GM06990 (cell line): Measurements from ENCODE around the gene PPFIA1.

Source experiments
- DNase-seq: peaks from one replicate; pipeline ENCODE4 v3.0.0-alpha.2; 2011; ENCODE audit not compliant: insufficient read length; ENCODE audit errors: extremely low read depth
- H3K27me3 ChIP-seq: replicated peaks from 2 replicates; pipeline ENCODE4 v1.6.0; 2011; ENCODE audit warnings: low read length; ENCODE audit not compliant: control insufficient read depth, insufficient read depth
- H3K36me3 ChIP-seq: 2 replicates; pipeline ENCODE4 v1.5.1; 2011; ENCODE audit warnings: low read length; ENCODE audit not compliant: control insufficient read depth, insufficient read depth
- H3K4me3 ChIP-seq: replicated peaks from 2 replicates; pipeline ENCODE4 v1.5.1; 2011; ENCODE audit warnings: low read depth, mild to moderate bottlenecking, control low read depth, low read length
- CTCF ChIP-seq: IDR thresholded peaks from 2 replicates; pipeline ENCODE4 v1.5.1; 2011; ENCODE audit warnings: low read length, control low read depth, mild to moderate bottlenecking, inconsistent platforms; ENCODE audit not compliant: insufficient read depth, poor library complexity, severe bottlenecking

The PPFIA1 gene

DNA sequence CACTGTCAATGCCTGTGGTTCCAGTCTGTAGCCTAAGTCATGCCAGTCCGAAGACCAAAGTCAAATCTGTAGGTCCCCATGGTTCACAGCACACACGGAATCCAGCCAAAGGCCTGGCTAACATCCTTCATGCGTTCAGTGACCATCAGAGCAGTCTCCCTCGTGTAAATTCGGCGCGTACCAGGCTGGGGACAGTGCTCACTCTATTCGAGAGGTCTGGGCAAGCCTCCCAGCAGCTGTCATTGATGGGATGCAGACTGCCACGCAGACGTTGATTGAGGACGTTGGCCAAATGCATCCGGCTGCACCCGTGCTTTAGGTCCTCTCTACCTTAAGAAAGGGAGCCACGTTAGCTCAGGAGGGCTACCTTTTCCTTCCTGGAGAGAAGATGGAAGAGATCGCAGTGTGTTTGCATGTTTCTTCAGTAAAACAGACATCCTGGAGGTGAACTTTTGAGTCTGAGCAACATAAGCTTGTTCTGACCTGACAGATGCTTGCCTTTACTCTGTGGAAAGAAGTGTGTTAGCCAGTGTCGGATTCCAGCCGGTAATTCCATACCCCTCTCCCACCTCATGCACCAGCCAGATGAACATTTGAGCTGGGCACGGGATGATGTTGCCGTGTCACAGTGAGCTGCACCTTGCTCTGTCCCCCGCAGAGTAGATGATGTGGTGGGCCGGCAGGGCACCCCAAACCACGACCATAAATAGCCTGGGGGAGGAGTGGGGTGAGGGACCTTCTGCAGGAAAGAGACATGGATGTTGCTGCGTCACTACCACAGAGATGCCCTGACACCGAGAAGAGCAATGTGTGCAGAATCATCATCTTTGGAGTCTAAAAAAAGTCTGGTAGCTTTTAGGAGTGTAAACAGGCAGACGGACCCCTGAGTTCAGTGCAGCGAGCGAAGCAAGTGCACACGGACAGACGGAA is 140.1 kb downstream of the PPFIA1 start:
- H3K4me3 ChIP-seq: no peak overlapping the region
- no peaks in the 10 kb centered on the region for H3K27me3 ChIP-seq
- no peaks in the 10 kb centered on the region; the same call in 1 of the 2 replicates for H3K36me3 ChIP-seq
- DNase-seq: no peak
- no peak for TF ChIP-seq CTCF

DNA sequence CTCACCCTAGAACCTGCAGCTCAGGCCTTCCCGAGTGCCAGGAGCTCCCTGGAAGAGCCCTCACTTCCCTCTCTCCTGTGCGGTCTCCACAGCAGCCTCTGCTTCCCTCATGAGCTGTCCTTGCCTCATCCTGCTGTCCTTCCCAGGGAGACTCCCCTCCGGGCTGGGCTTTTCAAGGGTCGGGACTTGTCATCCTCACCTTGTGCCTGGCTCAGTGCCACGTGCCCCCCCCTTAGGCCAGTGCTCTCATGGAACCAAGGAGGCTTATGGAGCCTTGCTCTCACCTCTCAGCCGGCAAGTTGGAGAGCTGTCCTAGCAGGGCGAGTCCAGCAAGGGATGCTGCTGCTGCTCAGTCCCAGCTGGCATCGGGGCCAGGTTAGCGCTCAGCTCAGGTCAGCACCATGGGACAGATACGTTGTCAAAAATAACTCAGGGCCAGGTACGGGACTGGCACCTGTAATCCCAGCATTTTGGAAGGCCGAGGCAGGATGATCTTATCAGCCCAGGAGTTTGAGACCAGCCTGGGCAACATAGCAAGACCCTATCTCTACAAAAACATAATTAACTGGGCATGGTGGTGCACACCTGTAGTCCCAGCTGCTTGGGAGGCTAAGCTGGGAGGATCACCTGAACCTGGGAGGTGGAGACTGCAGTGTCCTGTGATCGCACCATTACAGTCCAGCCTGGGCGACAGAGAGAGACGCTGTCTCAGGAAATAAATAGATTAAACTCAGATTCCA is 141.4 kb downstream of the PPFIA1 start:
- Histone ChIP-seq H3K4me3 (no peak overlapping the region), H3K36me3 (no peaks in the 10 kb centered on the region; the same call in 1 of the 2 replicates), H3K27me3 (no peaks in the 10 kb centered on the region)
- TF ChIP-seq CTCF: no peak
- DNase-seq: no peak

GRCh38 chr11:70413151-70413550 is 142.7 kb downstream of the PPFIA1 start:
- no peaks in the 10 kb centered on the region for H3K27me3 ChIP-seq
- no peaks in the 10 kb centered on the region for H3K36me3 ChIP-seq
- DNase-seq: no peak
- H3K4me3 ChIP-seq: no peak overlapping the region
- TF ChIP-seq CTCF: no peak

DNA sequence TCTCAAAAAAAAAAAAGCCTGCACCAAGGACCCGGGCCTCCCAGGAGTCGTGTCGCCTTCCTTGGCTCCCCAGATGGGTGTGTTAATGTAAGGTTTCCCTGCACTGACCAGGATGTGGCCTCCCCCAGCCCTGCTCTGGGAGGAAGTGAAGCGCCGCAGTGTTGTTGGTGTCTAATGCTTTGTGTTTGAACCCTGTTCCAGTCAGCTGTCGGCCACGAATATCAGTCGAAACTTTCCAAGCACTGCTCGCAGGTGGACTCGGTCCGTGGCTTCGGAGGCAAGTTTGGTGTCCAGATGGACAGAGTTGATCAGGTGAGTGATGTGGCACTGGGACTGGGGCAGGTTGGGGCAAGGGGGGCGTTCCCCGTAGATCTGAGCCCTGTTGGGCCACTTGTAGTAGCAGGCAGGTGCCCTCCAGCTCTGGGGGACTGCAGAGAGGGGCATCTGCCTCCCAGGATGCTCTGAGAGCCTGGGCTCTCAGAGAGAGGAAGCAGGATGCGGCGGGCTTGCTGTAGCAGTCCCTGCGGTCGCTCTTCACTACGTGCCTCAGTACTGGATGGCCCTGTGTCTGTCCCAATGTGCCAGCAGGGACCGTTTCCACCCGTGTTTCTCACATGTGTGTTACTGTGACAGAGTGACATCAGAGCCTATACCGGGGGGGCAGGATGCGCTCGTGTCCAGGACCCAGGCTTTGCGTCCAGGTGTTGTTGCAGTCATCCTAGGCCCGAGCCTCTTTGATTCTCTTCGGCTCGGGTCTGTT is 144.0 kb downstream of the PPFIA1 start:
- TF ChIP-seq CTCF: no peak
- Histone ChIP-seq H3K27me3 (no peaks in the 10 kb centered on the region), H3K4me3 (no peak overlapping the region), H3K36me3 (no peaks in the 10 kb centered on the region)
- no peak for DNase-seq

DNA sequence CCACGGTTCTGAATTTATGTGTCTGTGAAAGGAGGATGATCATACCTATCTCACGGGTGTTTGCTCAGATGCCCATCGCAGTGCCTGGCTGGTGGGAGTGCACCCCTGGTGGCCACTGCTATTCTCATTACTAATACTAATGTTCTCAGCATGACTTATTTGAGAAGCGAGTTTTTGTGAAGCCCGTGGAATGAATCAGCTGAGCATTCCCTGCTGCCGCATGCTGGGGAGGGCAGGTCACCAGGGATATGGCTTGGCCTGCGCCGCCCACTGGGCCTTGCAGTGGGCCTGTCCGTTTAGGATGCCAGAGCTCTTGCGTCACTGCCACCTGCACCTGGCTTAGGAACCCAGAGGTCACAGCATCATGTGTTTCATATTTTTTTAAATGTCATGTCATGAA is 144.7 kb downstream of the PPFIA1 start:
- no peak for DNase-seq
- TF ChIP-seq CTCF: peak; percentile 24
- H3K36me3 ChIP-seq: no peaks in the 10 kb centered on the region
- H3K27me3 ChIP-seq: no peaks in the 10 kb centered on the region
- H3K4me3 ChIP-seq: no peak overlapping the region
